LNCAP (cell line): Measurements from ENCODE around the gene MKX.

ENCODE experiments used
- CTCF ChIP-seq: fragments of 450-650 bp; IDR thresholded peaks from 2 replicates; pipeline ENCODE4 v1.5.1; 2017; ENCODE audit warnings: mild to moderate bottlenecking

MKX gene

DNA sequence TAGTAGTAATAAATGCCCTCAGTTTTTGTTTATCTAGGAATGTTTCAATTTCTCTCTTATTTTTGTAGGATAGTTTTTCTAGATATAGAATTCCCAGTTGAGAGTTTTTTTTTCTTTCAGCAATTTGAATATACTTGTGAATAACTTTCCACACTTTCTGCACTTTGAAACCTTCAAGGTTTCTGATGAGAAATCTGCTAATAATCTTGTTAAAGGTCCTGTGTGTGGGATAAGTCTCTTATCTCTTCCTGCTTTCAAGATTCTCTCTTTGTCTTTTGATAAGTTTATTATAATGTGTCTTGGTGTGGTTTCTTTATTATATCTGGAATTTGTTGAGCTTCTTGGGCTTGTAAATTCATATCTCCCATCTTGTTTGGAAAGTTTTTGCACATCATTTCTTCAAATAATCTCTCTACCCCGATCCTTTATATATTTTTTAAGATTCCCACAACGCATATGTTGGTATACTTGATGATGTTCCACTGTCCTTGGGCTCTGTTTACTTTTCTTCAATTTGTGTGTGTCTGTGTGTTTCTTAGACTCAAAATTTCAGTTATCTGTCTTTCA is 103.5 kb downstream of the MKX start:
- no peak for TF ChIP-seq CTCF

DNA sequence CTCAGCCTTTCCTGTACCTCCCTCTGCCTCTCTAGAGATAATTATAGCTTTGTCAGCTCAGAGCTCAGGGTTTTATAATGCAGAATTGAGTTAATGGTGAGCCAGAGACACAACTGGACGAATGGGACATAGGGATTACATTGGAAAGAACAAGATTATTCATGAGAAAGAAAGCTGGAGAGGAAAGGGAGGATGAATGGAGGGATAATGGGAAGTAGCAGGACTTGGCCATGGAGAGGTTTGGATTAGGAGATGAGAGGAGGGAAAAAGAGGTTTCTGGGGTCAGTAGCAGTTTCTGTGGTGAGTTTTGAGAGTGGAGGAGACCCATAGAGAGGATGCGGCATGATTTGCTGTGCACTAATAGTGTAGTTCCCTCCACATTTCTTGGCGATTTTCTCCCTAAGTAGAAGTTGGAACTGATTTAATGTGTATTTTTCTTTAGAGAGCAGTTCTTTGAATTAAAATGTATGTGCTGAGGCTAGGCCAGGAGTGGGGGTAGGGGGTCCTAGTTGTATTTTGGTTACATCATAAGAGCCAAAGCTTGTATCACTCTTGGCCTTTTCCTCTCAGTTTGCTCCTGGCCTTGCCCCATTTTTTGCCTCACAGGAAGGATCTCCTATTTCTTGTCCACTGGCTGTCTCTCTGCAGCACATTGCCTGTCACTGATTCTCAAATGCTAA is 107.4 kb downstream of the MKX start:
- no peak for TF ChIP-seq CTCF

DNA sequence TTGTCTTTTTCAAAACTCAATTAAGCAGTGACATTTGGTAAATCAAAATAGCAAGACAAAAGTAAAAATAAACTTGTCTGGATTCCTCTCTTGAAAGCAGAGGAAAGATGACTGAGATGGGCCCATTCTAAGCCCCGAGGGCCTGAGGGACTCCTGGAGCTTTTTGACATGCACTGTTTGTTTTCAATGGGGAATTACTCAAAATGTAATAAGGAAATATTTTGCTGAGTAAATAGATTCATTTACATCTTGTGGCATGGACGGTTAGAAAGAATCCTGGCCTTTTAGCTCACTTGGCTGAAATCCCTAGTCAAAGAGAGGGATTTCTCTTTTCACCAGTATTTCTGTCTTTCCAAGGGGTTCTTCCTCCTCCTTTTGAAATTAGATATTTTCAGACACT is 108.0 kb downstream of the MKX start:
- no peak for TF ChIP-seq CTCF

DNA sequence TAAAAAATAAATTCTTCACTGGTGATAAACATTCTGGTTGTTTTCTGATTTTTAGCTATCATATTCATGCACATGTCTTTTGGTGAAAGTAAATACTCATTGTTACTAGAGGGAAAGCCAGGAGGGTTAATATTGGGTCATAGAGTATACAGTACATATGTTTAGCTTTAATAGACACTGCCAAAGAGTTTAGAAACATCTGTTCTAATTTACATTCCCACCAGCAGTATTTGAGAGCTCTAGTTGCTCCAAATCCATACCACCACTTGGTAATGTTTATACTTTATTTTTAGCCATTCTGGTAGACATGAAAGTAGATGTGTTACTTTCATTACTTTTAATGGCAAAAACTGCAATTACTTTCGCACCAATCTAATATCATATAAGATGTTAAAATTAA is 108.8 kb downstream of the MKX start:
- no peak for TF ChIP-seq CTCF

DNA sequence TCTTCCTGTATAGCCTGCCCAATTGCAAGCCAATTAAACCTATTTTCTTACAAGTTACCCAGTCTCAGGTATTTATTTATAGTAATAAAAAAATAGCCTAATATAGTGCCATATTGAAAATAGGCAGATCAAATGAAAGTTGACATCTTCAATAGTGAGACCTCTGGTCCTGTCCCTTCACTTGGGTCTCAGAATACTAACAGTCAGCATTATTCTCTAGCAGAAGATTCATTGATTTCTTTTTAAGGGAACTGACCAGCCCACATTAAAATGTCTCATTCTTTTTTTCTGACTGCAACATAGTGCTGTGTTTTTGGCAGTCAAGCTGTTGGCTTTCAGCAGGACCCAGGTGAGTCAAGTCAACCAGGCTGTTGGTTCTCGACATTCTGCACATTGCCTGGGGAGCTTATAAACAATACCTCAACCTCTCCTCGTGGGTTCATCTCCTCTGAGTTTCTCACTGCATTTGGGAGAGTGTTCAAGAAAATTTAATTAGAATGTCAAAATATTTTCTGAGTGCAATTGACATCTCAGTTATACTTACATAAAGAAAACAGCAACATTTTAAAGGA is 109.8 kb downstream of the MKX start:
- no peak for TF ChIP-seq CTCF

DNA sequence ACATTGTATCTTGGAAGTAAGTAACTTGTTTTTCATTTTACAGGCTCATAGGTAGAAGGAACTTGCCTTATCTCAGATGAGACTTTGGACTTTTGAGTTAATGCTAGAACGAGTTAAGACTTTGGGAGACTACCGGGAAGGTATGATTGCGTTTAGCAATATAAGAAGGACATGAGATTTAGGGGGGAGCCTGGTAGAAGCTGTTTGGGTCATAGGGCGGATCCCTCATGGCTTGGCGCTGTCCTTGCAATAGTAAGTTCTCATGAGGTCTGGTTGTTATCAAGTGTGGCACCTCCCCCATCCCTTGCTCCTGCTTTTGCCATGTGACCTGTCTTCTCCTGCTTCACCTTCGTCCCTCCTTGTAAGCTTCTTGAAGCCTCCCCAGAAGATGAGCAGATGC is 110.3 kb downstream of the MKX start:
- TF ChIP-seq CTCF = no peak

- no peak for TF ChIP-seq CTCF
Observed at GRCh38 chr10:27628621-27629020, 117.0 kb downstream of the MKX start.
